ENCODE measurements around the gene HINFP.

The HINFP gene

DNA sequence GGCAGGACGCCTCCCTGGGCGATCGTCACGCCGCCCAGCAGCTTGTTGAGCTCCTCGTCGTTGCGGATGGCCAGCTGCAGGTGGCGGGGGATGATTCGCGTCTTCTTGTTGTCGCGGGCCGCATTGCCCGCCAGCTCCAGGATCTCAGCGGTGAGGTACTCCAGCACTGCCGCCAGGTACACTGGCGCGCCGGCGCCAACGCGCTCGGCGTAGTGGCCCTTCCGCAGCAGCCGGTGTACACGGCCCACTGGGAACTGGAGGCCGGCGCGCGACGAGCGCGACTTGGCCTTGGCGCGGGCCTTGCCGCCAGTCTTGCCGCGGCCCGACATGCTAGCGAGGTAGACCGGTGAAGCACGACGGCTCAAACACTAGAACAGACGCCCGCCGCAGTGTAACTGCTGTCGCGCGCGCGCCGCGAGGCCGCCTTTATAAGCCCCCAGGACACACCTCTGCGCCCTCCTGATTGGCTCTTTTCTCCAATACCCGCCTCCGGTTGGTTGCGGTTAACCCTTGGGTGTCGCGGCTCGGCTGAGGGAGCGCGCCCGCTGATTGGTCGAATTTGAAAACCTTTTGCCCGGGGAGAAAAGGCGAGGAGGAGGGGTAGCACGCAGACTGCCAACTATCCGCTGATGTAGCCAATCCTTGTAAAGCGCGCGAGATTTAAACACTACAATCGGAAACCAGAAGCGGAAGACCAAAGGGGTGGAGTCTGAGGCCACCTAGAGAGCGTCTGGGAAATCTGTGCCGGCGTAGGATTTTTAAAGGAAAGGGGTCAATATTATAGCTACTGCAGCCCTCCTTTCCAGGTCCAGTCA lies 26.1 kb upstream of the HINFP start:
- H4K91ac ChIP-seq (ENCODE audit: low read length) = peak overlapping the region; percentile 78
- H2BK12ac ChIP-seq (ENCODE audit: low read length in 2 of 2) = peak overlapping the region in 1 of 2 experiments; percentile 56
- H3K4me1 ChIP-seq (ENCODE audit: control insufficient read depth, insufficient read depth, low read depth, low read length) = peaks cover 16% of the 10 kb centered on the region
- H3K27me3 ChIP-seq (ENCODE audit: control insufficient read depth in 1 of 2, insufficient read depth in 1 of 2, low read length in 2 of 2) = no peaks in the 10 kb centered on the region
- peak overlapping the region; percentile 55 for H3K27ac ChIP-seq (ENCODE audit: low read length, poor library complexity, severe bottlenecking)
- peaks cover 12% of the 10 kb centered on the region for H3K79me1 ChIP-seq (replicated peaks; ENCODE audit: low read length, poor library complexity, severe bottlenecking)
- peak overlapping the region in 1 of 2 experiments; percentile 95 for H3K23ac ChIP-seq (ENCODE audit: low read length in 2 of 2)
- no peak overlapping the region for H2AFZ ChIP-seq (ENCODE audit: low read depth, low read length)
- H3K4ac ChIP-seq (ENCODE audit: low read depth in 1 of 2, low read length in 2 of 2) = peak overlapping the region; percentile 86 to 90
- WGBS = under 1% methylated on average over 76 of the region's 79 CpGs
- peak overlapping the region; percentile 85 to 94 for H3K4me3 ChIP-seq (ENCODE audit: insufficient read depth in 1 of 2, low read depth in 1 of 2, low read length in 2 of 2)
- no peak overlapping the region for H2AK5ac ChIP-seq (ENCODE audit: low read length, severe bottlenecking)
- H3K36me3 ChIP-seq (ENCODE audit: control insufficient read depth in 1 of 2, insufficient read depth in 2 of 2, low read depth in 1 of 2, low read length in 2 of 2) = peaks cover 33 to 61% of the 10 kb centered on the region in 2 experiments
- H3K4me2 ChIP-seq (ENCODE audit: low read length, poor library complexity, severe bottlenecking) = peak overlapping the region; percentile 96
- H4K8ac ChIP-seq (ENCODE audit: low read length) = peak overlapping the region; percentile 33
- H3K14ac ChIP-seq (ENCODE audit: low read length in 2 of 2) = peak overlapping the region in 1 of 2 experiments; percentile 98
- peak overlapping the region; percentile 89 for H3K9ac ChIP-seq (ENCODE audit: low read length)
- no peaks in the 10 kb centered on the region for H3K9me3 ChIP-seq (ENCODE audit: control insufficient read depth, low read length)
- peak overlapping the region; percentile 80 to 85 for H3K18ac ChIP-seq (ENCODE audit: low read depth in 1 of 2, low read length in 2 of 2)
- no peak overlapping the region for H2BK15ac ChIP-seq (ENCODE audit: low read depth, poor library complexity, severe bottlenecking)
- no peak overlapping the region for H2BK120ac ChIP-seq (ENCODE audit: low read depth, low read length)
- H2BK5ac ChIP-seq (ENCODE audit: low read depth, low read length, poor library complexity, severe bottlenecking) = no peak overlapping the region
- DNase-seq = peak; percentile 100

DNA sequence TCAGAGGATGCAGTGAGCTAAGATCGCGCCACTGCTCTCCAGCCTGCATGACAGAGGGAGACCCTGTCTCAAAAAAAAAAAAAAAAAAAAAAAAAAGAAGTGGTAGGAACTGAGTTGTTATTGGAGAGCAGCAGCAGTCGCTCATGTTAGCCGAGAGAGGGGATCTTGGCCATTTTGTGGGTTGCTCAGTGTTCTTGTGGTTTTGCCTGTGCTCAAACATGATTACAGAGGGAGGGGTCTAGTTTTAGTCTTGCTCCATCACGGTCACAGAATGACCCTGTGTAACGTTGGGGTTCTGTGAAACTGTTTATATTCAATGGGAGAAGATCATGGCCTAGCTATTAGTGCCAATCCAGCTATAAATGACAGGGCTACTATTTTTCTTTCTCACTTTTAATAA lies 21.7 kb upstream of the HINFP start:
- Histone ChIP-seq H2BK12ac (ENCODE audit: low read length in 2 of 2) (no peak overlapping the region), H3K27ac (ENCODE audit: low read length, poor library complexity, severe bottlenecking) (no peak overlapping the region), H2BK5ac (ENCODE audit: low read depth, low read length, poor library complexity, severe bottlenecking) (no peak overlapping the region), H3K4me1 (ENCODE audit: control insufficient read depth, insufficient read depth, low read depth, low read length) (peaks cover 13% of the 10 kb centered on the region), H3K27me3 (ENCODE audit: control insufficient read depth in 1 of 2, insufficient read depth in 1 of 2, low read length in 2 of 2) (no peaks in the 10 kb centered on the region), H2AFZ (ENCODE audit: low read depth, low read length) (no peak overlapping the region), H3K9me3 (ENCODE audit: control insufficient read depth, low read length) (no peaks in the 10 kb centered on the region), H3K4me2 (ENCODE audit: low read length, poor library complexity, severe bottlenecking) (no peak overlapping the region), H2BK15ac (ENCODE audit: low read depth, poor library complexity, severe bottlenecking) (no peak overlapping the region), H3K4me3 (ENCODE audit: insufficient read depth in 1 of 2, low read depth in 1 of 2, low read length in 2 of 2) (peak overlapping the region in 1 of 2 experiments; percentile 95), H2AK5ac (ENCODE audit: low read length, severe bottlenecking) (no peak overlapping the region), H3K23ac (ENCODE audit: low read length in 2 of 2) (no peak overlapping the region), H4K91ac (ENCODE audit: low read length) (no peak overlapping the region), H3K4ac (ENCODE audit: low read depth in 1 of 2, low read length in 2 of 2) (no peak overlapping the region), H3K18ac (ENCODE audit: low read depth in 1 of 2, low read length in 2 of 2) (no peak overlapping the region), H3K79me1 (replicated peaks; ENCODE audit: low read length, poor library complexity, severe bottlenecking) (peaks cover 21% of the 10 kb centered on the region), H3K14ac (ENCODE audit: low read length in 2 of 2) (no peak overlapping the region), H3K36me3 (ENCODE audit: control insufficient read depth in 1 of 2, insufficient read depth in 2 of 2, low read depth in 1 of 2, low read length in 2 of 2) (peaks cover 15 to 33% of the 10 kb centered on the region in 2 experiments), H3K9ac (ENCODE audit: low read length) (peak overlapping the region; percentile 95), H2BK120ac (ENCODE audit: low read depth, low read length) (no peak overlapping the region), H4K8ac (ENCODE audit: low read length) (no peak overlapping the region)
- no peak for DNase-seq
- 99% methylated on average over 4 of the region's 6 CpGs for WGBS

DNA sequence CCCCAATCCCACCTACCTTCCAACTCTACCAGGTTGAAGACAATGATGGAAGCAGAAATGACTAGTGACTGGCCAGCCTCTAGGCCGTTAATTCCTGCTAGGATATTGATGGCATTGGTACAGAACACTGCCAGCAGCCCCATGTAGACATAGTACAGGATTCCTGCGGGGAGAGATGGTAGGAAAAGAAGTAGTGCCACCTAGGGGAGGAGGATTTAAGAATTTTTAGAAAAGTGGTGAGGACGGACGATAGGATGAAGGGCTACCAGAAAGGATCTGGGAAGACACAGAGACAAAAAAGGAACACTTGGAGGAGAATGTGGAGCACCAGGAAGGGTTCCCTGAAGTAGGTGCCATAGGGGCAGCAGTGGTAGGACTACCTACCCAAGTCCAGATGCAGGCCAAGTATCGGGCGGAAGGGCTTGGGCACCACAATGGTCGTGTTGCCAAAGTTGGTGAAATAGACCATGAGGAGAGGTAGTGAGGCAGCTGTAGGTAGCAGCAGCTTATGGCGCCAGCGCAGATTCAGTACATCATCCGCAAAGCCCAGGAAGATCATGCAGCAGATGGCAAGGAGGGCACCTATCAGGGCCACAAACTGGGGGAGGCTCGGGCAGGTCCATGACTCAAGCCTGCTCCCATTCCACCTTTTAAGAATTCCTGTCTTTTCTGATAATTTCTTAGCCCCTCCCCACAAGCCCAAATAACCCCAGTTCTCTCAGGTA lies 21.0 kb upstream of the HINFP start:
- peak overlapping the region in 1 of 2 experiments; percentile 5 for H3K14ac ChIP-seq (ENCODE audit: low read length in 2 of 2)
- H2AFZ ChIP-seq (ENCODE audit: low read depth, low read length) = no peak overlapping the region

More for the DNA sequence above, 21.0 kb upstream of the HINFP start:
- H3K27me3 ChIP-seq (ENCODE audit: control insufficient read depth in 1 of 2, insufficient read depth in 1 of 2, low read length in 2 of 2) = no peaks in the 10 kb centered on the region
- no peak overlapping the region for H3K23ac ChIP-seq (ENCODE audit: low read length in 2 of 2)
- peak overlapping the region; percentile 95 for H3K9ac ChIP-seq (ENCODE audit: low read length)
- no peak overlapping the region for H2BK12ac ChIP-seq (ENCODE audit: low read length in 2 of 2)
- H3K27ac ChIP-seq (ENCODE audit: low read length, poor library complexity, severe bottlenecking) = no peak overlapping the region
- H3K36me3 ChIP-seq (ENCODE audit: control insufficient read depth in 1 of 2, insufficient read depth in 2 of 2, low read depth in 1 of 2, low read length in 2 of 2) = peaks cover 15 to 33% of the 10 kb centered on the region in 2 experiments
- peak overlapping the region in 1 of 2 experiments; percentile 12 for H3K4ac ChIP-seq (ENCODE audit: low read depth in 1 of 2, low read length in 2 of 2)
- no peak overlapping the region for H2BK5ac ChIP-seq (ENCODE audit: low read depth, low read length, poor library complexity, severe bottlenecking)
- H3K4me3 ChIP-seq (ENCODE audit: insufficient read depth in 1 of 2, low read depth in 1 of 2, low read length in 2 of 2) = peak overlapping the region; percentile 65 to 95
- no peak overlapping the region for H4K91ac ChIP-seq (ENCODE audit: low read length)
- peak overlapping the region; percentile 89 for H4K8ac ChIP-seq (ENCODE audit: low read length)
- H3K79me1 ChIP-seq (replicated peaks; ENCODE audit: low read length, poor library complexity, severe bottlenecking) = peaks cover 21% of the 10 kb centered on the region
- peak overlapping the region; percentile 0 for H2BK15ac ChIP-seq (ENCODE audit: low read depth, poor library complexity, severe bottlenecking)
- WGBS = 50% methylated on average over 11 of the region's 11 CpGs
- no peak overlapping the region for H2AK5ac ChIP-seq (ENCODE audit: low read length, severe bottlenecking)
- peaks cover 13% of the 10 kb centered on the region for H3K4me1 ChIP-seq (ENCODE audit: control insufficient read depth, insufficient read depth, low read depth, low read length)
- DNase-seq = peak; percentile 64
- no peak overlapping the region for H3K18ac ChIP-seq (ENCODE audit: low read depth in 1 of 2, low read length in 2 of 2)
- H3K9me3 ChIP-seq (ENCODE audit: control insufficient read depth, low read length) = no peaks in the 10 kb centered on the region
- H2BK120ac ChIP-seq (ENCODE audit: low read depth, low read length) = no peak overlapping the region
- H3K4me2 ChIP-seq (ENCODE audit: low read length, poor library complexity, severe bottlenecking) = peak overlapping the region; percentile 79

Data from mesenchymal stem cell (in vitro differentiated cells and primary cell).